GM18873 (cell line): ENCODE data around the gene PIWIL1.

Source experiments
- ATAC-seq: cut with Tn5 transposase; IDR thresholded peaks from one replicate; pipeline ENCODE4 v1.9.1; 2021; ENCODE audit warnings: mild to moderate bottlenecking, moderate library complexity, moderate number of reproducible peaks; ENCODE audit not compliant: unreplicated experiment, low FRiP score

PIWIL1 gene

GRCh38 chr12:130337488-130338303 is at the start of gene PIWIL1:
PIWIL1 (plus strand) TSS chr12:130337887; CDS start chr12:130342592, 4,705 bp downstream.
- ATAC-seq = no peak

- ATAC-seq = no peak
Observed at GRCh38 chr12:130288206-130288605, 49.5 kb upstream of the PIWIL1 start.

GRCh38 chr12:130288691-130289090 is 49.0 kb upstream of the PIWIL1 start:
- ATAC-seq = no peak

- no peak for ATAC-seq
Observed at GRCh38 chr12:130290114-130290513, 47.6 kb upstream of the PIWIL1 start.

- ATAC-seq = no peak
Observed at GRCh38 chr12:130298322-130299021, 39.2 kb upstream of the PIWIL1 start.

GRCh38 chr12:130299574-130299973 is 38.1 kb upstream of the PIWIL1 start:
- no peak for ATAC-seq

- ATAC-seq = no peak
Observed at GRCh38 chr12:130300090-130300489, 37.6 kb upstream of the PIWIL1 start.

- no peak for ATAC-seq
Observed at GRCh38 chr12:130300737-130301535, 36.8 kb upstream of the PIWIL1 start.

GRCh38 chr12:130301559-130301958 is 36.1 kb upstream of the PIWIL1 start:
- no peak for ATAC-seq

- no peak for ATAC-seq
Observed at GRCh38 chr12:130303781-130304180, 33.9 kb upstream of the PIWIL1 start.

GRCh38 chr12:130307859-130308258 is 29.8 kb upstream of the PIWIL1 start:
- no peak for ATAC-seq

GRCh38 chr12:130308393-130308792 is 29.3 kb upstream of the PIWIL1 start:
- ATAC-seq = no peak

GRCh38 chr12:130316251-130316650 is 21.4 kb upstream of the PIWIL1 start:
- no peak for ATAC-seq

GRCh38 chr12:130320536-130320935 is 17.2 kb upstream of the PIWIL1 start:
- ATAC-seq = no peak

- ATAC-seq = no peak
Observed at GRCh38 chr12:130322263-130322662, 15.4 kb upstream of the PIWIL1 start.

- ATAC-seq = no peak
Observed at GRCh38 chr12:130330685-130331084, 7.0 kb upstream of the PIWIL1 start.

GRCh38 chr12:130331146-130331545 is 6.5 kb upstream of the PIWIL1 start:
- ATAC-seq = no peak

GRCh38 chr12:130333341-130333740 is 4.3 kb upstream of the PIWIL1 start:
- no peak for ATAC-seq

GRCh38 chr12:130334399-130334798 is 3.3 kb upstream of the PIWIL1 start:
- no peak for ATAC-seq

GRCh38 chr12:130334937-130335336 is 2.8 kb upstream of the PIWIL1 start:
- no peak for ATAC-seq
